RKO (cell line): ENCODE measurements around the gene FOXO3B.
"Not testable (repeated sequence)": the region's sequence is repeated elsewhere in the genome, so short reads cannot be mapped to it uniquely, and the experiment has no call there.

Experiments used
- DNase-seq: peaks from one replicate; pipeline ENCODE4 v3.0.0-alpha.2; 2016; ENCODE audit warnings: low spot score

Gene FOXO3B

GRCh38 chr17:18681767-18682571 lies at the start of gene FOXO3B:
FOXO3B (minus strand) TSS chr17:18682314; CDS start chr17:18681651, 663 bp downstream.
- peak; percentile 86 for DNase-seq

GRCh38 chr17:18723509-18723908 lies 41.4 kb upstream of the FOXO3B start:
- not testable (repeated sequence) for DNase-seq

- DNase-seq = not testable (repeated sequence)
Measured at GRCh38 chr17:18722612-18723011, 40.5 kb upstream of the FOXO3B start.

- DNase-seq = not testable (repeated sequence)
Measured at GRCh38 chr17:18721775-18722547, 39.8 kb upstream of the FOXO3B start.

GRCh38 chr17:18719428-18720110 lies 37.5 kb upstream of the FOXO3B start:
- not testable (repeated sequence) for DNase-seq

- not testable (repeated sequence) for DNase-seq
Measured at GRCh38 chr17:18718643-18719427, 36.7 kb upstream of the FOXO3B start.

GRCh38 chr17:18712354-18712999 lies 30.4 kb upstream of the FOXO3B start:
- peak; percentile 63 for DNase-seq

- not testable (repeated sequence) for DNase-seq
Measured at GRCh38 chr17:18708215-18708614, 26.1 kb upstream of the FOXO3B start.

- not testable (repeated sequence) for DNase-seq
Measured at GRCh38 chr17:18705955-18706354, 23.8 kb upstream of the FOXO3B start.

- DNase-seq = not testable (repeated sequence)
Measured at GRCh38 chr17:18698473-18699103, 16.5 kb upstream of the FOXO3B start.

GRCh38 chr17:18695143-18695542 lies 13.0 kb upstream of the FOXO3B start:
- not testable (repeated sequence) for DNase-seq

- DNase-seq = not testable (repeated sequence)
Measured at GRCh38 chr17:18682668-18683067, 554 bp upstream of the FOXO3B start.

- not testable (repeated sequence) for DNase-seq
Measured at GRCh38 chr17:18677381-18677780, 4.7 kb downstream of the FOXO3B start.

- not testable (repeated sequence) for DNase-seq
Measured at GRCh38 chr17:18676928-18677327, 5.2 kb downstream of the FOXO3B start.

GRCh38 chr17:18672395-18673227 lies 9.5 kb downstream of the FOXO3B start:
- not testable (repeated sequence) for DNase-seq

- DNase-seq = not testable (repeated sequence)
Measured at GRCh38 chr17:18668625-18669024, 13.5 kb downstream of the FOXO3B start.

GRCh38 chr17:18667535-18667934 lies 14.6 kb downstream of the FOXO3B start:
- DNase-seq = not testable (repeated sequence)

GRCh38 chr17:18666326-18666725 lies 15.8 kb downstream of the FOXO3B start:
- DNase-seq = not testable (repeated sequence)

- not testable (repeated sequence) for DNase-seq
Measured at GRCh38 chr17:18661924-18662624, 20.0 kb downstream of the FOXO3B start.
